Activated CD8-positive, alpha-beta memory T cell treated with anti-CD3 and anti-CD28 coated beads, Interleukin-2, amount 50 U/mL, for 1 hour (primary cell): ENCODE results near the gene TOMM22.

Experiments used
- DNase-seq: peaks from one replicate; pipeline ENCODE4 v3.0.0-alpha.2; 2020; ENCODE audit errors: extremely low read depth

TOMM22 gene

GRCh38 chr22:38733724-38734381 is 52.1 kb downstream of the TOMM22 start:
- no peak for DNase-seq

DNA sequence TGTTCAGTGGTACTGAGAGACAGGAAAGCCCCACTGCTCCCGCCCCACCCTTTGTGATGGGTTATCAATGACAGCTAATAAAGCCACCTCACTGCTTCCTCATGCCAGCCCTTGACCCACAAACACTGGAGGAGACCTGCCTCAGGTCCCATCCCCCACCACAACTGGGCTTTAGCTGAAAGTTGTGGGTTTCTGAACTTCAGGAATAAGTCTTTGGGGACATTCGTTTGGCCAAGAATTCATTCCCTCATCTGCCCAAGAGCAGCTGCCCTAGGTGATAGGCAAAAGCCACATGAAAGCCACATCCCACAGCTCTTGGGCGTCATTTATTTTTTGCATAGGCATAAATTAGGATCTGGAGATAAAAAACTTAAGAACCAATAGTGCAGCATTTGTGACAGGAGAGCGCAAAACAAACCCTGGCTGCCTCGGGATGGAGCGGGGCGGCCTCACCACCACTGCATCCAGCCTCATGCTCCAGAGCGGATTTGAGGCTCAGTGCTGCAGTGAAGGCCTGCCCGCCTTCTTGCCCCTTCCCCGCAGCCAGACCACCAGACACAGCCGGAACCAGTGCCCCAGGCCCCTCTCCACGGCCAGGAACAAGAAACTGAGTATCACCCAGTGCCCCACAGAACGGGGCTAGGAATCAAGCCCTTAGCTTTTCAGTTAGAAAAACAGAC is 52.8 kb downstream of the TOMM22 start:
- no peak for DNase-seq
